HFFc6 (cell line): ENCODE measurements around the gene CAMSAP1. TPM values are rescaled to one million over a fixed set of nuclear protein-coding genes. Genes with fewer than 3 reads are reported as not detected.

ENCODE experiments used
- DNase-seq: peaks from one replicate; pipeline ENCODE4 v3.0.0-alpha.2; 2018
- H3K27ac Mint-ChIP-seq: 2 replicates; pipeline ENCODE4 v1.8.0; 2020; ENCODE audit warnings: mild to moderate bottlenecking, mixed read lengths
- H3K27me3 Mint-ChIP-seq: 2 replicates; pipeline ENCODE4 v1.8.0; 2021; ENCODE audit warnings: mild to moderate bottlenecking, moderate library complexity, mixed read lengths; ENCODE audit not compliant: insufficient read depth
- H3K36me3 Mint-ChIP-seq: 2 replicates; pipeline ENCODE4 v1.8.0; 2021; ENCODE audit warnings: low read depth, mixed read lengths
- H3K4me1 Mint-ChIP-seq: 2 replicates; pipeline ENCODE4 v1.8.0; 2020; ENCODE audit warnings: low read depth, mixed read lengths
- H3K4me3 Mint-ChIP-seq: 2 replicates; pipeline ENCODE4 v1.8.0; 2020; ENCODE audit warnings: mild to moderate bottlenecking, moderate library complexity, mixed read lengths
- H3K9me3 Mint-ChIP-seq: 2 replicates; pipeline ENCODE4 v1.8.0; 2020; ENCODE audit warnings: mild to moderate bottlenecking, mixed read lengths
- total RNA-seq, 6 experiments: library from RNA; stranded (reverse); fragmentation: NEBNext Ultra II Directional; extraction: Animal tissue kit (Norgen Biotek cat#: 25700); gene quantifications; 2 replicates in 1 of 6; 3 replicates in 5 of 6; pipeline ENCODE4 v1.2.3, GENCODE V29; 2021
- TF ChIP-seq, protein P1 (sequence below): fragments of 200-600 bp; sonication (generic); IDR thresholded peaks from 2 replicates; pipeline ENCODE4 v1.5.0; 2021; ENCODE audit warnings: antibody characterized with exemption, mild to moderate bottlenecking

The CAMSAP1 gene
- total RNA-seq, 6 experiments from 2014 or later = 14.9 to 22.8 (median 18.1) TPM

- H3K36me3 Mint-ChIP-seq = peaks cover 23% of the 10 kb centered on the region
These were observed 91.3 kb downstream of the CAMSAP1 start for GRCh38 chr9:135815830-135816650.

GRCh38 chr9:135815413-135815812, 91.9 kb downstream of the CAMSAP1 start:
- H3K27ac Mint-ChIP-seq = no peak overlapping the region
- H3K4me3 Mint-ChIP-seq = no peak overlapping the region
- H3K27me3 Mint-ChIP-seq = peaks cover 5% of the 10 kb centered on the region
- no peaks in the 10 kb centered on the region for H3K9me3 Mint-ChIP-seq
- no peaks in the 10 kb centered on the region for H3K4me1 Mint-ChIP-seq
- peaks cover 23% of the 10 kb centered on the region for H3K36me3 Mint-ChIP-seq
- TF ChIP-seq, protein P1, sequence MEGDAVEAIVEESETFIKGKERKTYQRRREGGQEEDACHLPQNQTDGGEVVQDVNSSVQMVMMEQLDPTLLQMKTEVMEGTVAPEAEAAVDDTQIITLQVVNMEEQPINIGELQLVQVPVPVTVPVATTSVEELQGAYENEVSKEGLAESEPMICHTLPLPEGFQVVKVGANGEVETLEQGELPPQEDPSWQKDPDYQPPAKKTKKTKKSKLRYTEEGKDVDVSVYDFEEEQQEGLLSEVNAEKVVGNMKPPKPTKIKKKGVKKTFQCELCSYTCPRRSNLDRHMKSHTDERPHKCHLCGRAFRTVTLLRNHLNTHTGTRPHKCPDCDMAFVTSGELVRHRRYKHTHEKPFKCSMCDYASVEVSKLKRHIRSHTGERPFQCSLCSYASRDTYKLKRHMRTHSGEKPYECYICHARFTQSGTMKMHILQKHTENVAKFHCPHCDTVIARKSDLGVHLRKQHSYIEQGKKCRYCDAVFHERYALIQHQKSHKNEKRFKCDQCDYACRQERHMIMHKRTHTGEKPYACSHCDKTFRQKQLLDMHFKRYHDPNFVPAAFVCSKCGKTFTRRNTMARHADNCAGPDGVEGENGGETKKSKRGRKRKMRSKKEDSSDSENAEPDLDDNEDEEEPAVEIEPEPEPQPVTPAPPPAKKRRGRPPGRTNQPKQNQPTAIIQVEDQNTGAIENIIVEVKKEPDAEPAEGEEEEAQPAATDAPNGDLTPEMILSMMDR = no peak
- no peak for DNase-seq

More at GRCh38 chr9:135815830-135816650, 91.3 kb downstream of the CAMSAP1 start:
- H3K27me3 Mint-ChIP-seq = peaks cover 5% of the 10 kb centered on the region
- H3K9me3 Mint-ChIP-seq = no peaks in the 10 kb centered on the region
- H3K27ac Mint-ChIP-seq = no peak overlapping the region
- H3K4me1 Mint-ChIP-seq = no peaks in the 10 kb centered on the region
- TF ChIP-seq, protein P1 = no peak
- no peak overlapping the region for H3K4me3 Mint-ChIP-seq
- DNase-seq = no peak

DNA sequence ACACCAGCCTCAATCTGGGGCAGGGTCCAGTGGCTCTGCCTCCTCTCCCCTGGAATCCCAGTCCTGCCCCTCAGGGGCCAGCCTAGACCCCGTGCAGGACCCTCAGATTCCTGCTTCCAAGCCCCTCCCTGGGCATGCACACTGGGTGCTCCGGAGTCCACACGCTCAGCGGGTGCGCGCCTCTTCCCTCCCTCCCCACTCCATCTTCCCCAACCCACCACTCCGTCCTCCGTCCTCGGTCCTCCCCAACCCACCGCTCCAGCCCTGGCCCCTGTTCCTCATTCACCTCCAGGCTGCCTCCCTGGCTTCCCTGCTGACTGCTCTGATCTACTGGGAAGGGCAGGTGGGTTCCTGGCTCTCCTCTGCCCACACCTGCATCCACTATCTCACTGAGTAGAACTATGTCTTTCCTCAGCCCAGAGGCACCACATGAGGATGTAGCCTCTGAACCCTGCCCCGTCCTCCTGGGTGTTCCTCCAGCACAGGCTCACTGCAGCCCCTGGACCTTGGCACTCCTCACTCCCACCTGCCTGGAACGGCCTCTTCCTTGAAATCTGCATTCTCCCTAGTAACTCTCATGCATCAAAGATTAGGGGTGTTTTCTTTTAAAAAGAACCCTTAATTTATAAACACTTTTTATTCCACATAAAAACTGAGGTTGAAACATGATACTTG, 92.8 kb downstream of the CAMSAP1 start:
- Mint-ChIP-seq H3K4me3 (no peak overlapping the region), H3K9me3 (no peaks in the 10 kb centered on the region), H3K4me1 (peaks cover 5% of the 10 kb centered on the region), H3K27me3 (peaks cover 5% of the 10 kb centered on the region), H3K36me3 (peaks cover 23% of the 10 kb centered on the region), H3K27ac (no peak overlapping the region)
- TF ChIP-seq, protein P1 = no peak
- DNase-seq = no peak

GRCh38 chr9:135813671-135814290, 93.6 kb downstream of the CAMSAP1 start:
- DNase-seq = no peak
- no peaks in the 10 kb centered on the region for H3K9me3 Mint-ChIP-seq
- H3K27me3 Mint-ChIP-seq = peaks cover 5% of the 10 kb centered on the region
- no peak overlapping the region for H3K4me3 Mint-ChIP-seq
- H3K36me3 Mint-ChIP-seq = peaks cover 19% of the 10 kb centered on the region
- no peak overlapping the region for H3K27ac Mint-ChIP-seq
- peaks cover 13% of the 10 kb centered on the region for H3K4me1 Mint-ChIP-seq
- TF ChIP-seq, protein P1 = no peak

GRCh38 chr9:135812961-135813360, 94.4 kb downstream of the CAMSAP1 start:
- H3K4me1 Mint-ChIP-seq = peaks cover 15% of the 10 kb centered on the region
- H3K36me3 Mint-ChIP-seq = peaks cover 19% of the 10 kb centered on the region
- DNase-seq = no peak
- no peak overlapping the region for H3K4me3 Mint-ChIP-seq
- H3K27ac Mint-ChIP-seq = no peak overlapping the region
- peaks cover 5% of the 10 kb centered on the region for H3K27me3 Mint-ChIP-seq
- H3K9me3 Mint-ChIP-seq = no peaks in the 10 kb centered on the region
- TF ChIP-seq, protein P1 = no peak
